ENCODE results near the gene CAMK2N2. TPM values are rescaled to one million over a fixed set of nuclear protein-coding genes. Genes with fewer than 3 reads are reported as not detected.

CAMK2N2 gene
- 0.86 to 1.9 TPM (median 1.6 TPM) in 5 replicates for total RNA-seq (2022; extraction: Qiagen RNA extraction)

DNA sequence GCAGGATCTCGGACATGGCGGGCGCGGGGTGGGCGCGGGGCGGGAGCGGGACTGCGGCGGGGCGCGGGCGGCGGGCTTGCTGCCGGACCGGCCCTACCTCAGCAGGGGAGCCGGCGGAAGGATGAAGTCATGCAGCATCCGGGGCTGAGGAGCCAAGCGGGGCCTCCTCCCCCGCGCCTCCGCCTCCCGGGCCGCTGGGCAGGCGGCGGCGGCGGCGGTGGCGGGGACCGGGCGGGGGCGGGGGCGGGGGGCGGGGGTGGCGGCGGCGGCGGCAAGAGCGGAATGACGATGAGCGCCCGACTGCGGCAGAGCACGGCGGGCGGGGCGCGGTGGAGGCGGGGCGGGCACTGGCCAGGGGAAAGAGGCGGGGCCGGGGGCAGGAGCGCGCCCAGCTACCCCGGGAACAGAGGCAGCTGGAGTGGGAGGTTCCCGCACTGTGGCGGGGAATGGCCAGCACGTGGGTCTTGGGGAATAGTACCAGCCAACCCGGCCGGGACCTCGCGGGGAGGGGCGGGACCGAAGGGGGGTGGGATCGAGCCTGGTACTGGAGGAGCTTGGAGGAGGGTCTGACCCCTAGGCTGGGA, at the start of gene CAMK2N2:
Gene CAMK2N2 (minus strand): TSS at position 284 of the 584 bp plus-strand sequence. CDS start 268 bp downstream, at position 16.

DNA sequence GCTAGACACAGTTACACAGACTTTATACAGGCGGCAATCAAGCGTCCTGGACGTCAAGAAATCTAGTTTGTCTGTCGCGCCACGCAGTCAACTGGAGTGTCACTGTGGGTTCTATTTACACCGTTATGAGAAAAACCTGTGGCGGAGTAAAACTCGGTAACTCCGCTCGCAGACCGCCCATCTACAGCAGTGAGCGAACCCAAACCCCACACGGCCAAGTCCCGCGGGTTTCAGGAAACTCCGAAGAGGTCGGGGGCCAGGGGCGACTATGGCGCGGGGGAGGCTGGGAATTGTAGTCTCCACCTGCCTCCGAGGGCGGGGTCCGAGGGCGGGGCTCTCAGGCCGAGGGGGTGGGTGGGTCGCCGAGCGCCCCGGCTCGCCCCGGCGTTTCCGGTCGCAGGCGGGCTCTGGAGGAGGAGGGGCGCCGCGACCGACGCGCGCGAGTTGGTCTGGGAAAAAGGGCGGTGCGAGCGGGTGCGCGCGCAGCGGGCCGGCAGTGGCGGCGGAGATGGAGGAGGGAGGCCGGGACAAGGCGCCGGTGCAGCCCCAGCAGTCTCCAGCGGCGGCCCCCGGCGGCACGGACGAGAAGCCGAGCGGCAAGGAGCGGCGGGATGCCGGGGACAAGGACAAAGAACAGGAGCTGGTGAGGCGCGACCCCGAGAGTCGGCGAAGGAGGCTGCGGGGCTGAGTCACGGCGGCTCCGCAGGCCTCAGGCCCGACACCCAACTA, 37.6 kb upstream of the CAMK2N2 start, which contains the start of gene PSMD2:
Gene PSMD2 (plus strand): TSS at position 483 of the 729 bp plus-strand sequence. CDS start 26 bp downstream, at position 509.

DNA sequence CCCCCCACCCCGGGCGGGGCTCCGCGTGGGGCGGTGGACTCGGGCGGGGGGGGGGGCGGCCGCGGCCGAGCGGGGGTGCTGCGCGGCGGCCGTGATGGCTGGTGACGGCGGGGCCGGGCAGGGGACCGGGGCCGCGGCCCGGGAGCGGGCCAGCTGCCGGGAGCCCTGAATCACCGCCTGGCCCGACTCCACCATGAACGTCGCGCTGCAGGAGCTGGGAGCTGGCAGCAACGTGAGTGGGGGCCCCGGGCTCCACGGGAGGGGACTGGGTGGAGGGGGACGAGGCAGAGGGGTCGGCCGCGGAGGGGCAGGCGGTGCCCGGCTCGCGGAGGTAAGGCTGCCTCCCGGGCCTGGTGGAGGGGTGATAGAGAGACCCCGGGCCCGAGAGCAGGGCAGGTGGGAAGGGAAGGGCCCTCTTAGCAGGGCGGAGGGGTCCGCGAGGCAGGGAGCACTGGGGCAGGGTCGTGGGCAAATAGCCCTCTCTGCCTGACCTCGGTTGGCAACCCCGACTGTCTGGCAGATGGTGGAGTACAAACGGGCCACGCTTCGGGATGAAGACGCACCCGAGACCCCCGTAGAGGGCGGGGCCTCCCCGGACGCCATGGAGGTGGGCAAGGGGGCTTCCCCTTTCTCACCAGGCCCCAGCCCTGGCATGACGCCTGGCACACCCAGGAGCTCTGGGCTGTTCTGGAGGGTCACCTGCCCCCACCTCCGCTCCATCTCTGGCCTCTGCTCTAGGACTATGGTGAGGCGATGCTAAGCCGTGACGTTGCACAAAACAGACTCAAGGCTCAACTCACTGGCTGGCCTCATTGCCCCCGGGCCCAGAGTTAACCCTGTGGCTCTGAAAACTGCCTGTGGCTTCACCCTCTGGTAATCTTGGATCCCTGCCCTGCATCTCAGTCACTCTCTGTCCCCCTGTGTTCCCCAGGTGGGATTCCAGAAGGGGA, 14.9 kb upstream of the CAMK2N2 start, which contains the start of gene ECE2:
Gene ECE2 (plus strand): TSS at position 62 of the 950 bp plus-strand sequence. CDS start 132 bp downstream, at position 194.

DNA sequence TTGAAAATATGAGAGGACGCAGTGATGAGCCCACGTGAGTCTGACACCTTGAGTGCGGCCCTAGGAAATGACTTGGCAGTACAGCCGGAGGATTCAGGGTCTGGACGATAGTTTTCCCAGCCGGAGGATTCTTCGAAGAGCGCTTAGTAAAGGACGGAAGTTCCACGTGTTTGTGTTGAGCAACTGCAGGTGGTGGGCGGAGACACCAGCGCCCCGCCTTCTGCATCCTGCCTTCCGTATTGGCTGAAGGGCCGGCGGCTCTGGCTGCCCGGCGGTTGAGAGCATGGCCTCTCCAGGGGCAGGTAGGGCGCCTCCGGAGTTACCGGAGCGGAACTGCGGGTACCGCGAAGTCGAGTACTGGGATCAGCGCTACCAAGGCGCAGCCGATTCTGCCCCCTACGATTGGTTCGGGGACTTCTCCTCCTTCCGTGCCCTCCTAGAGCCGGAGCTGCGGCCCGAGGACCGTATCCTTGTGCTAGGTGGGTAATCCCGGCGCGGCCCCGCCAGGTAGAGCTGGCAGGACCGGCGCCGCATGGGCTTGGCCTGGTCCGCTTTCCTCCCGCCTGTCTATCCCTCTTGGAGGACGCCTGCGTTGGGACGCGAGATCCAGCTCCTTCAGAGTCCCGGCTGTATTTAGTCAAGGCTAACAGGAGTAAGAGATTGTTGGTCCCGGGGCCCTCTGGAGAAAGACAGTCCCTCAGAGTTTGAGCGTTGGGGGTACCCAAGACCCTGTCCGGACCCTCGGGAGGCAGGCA, 11.8 kb downstream of the CAMK2N2 start, which contains the start of gene EEF1AKMT4:
Gene EEF1AKMT4 (plus strand): TSS at position 261 of the 755 bp plus-strand sequence. CDS start 23 bp downstream, at position 284.

DNA sequence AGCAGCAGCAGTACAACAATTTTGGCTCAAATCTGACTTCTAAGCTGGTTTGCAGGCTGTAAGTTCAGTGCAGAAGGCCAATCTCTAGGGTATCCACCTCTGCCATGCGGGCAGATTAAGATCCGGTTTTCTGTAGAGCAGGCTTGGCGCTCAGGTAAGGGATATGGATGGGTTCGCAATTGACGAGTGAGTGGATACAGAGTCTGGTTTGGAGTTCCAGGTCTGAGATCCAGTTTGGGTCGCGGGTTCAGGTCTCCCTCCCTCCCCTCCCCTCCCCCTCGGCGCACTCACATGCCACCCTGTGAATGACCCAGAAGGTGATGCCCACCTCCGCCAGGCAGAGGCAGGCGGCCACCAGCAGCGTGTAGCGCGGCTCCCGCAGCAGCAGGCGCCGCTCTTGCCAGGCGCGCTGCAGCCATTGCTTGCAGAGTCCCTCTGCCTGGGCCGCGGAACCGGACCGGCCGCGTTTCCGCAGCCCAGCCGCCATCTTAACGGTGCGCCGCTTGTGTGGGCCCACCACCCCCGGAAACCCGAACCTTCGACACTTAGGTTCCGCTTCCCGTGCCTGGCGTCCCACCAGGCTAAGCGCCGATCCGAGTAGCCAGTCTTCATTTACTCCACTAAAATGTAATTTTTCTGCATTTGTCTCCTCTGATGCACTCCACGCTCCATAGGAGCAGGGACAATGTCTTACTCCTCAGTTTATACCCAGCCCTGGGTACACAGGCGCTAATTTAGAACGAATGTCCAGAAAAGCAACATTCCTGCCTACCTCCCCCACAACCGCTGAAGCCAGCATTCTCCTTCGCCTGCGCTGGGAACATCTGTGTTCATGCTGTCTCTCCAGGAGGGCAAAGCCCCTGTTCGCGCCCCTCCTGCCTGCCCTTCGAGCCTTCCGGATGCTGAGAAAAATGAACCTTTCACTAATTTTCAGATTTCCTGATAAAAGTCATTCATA, 12.6 kb downstream of the CAMK2N2 start, which contains the start of gene ALG3:
Gene ALG3 (minus strand): TSS at position 509 of the 958 bp plus-strand sequence. CDS start 22 bp downstream, at position 487.

DNA sequence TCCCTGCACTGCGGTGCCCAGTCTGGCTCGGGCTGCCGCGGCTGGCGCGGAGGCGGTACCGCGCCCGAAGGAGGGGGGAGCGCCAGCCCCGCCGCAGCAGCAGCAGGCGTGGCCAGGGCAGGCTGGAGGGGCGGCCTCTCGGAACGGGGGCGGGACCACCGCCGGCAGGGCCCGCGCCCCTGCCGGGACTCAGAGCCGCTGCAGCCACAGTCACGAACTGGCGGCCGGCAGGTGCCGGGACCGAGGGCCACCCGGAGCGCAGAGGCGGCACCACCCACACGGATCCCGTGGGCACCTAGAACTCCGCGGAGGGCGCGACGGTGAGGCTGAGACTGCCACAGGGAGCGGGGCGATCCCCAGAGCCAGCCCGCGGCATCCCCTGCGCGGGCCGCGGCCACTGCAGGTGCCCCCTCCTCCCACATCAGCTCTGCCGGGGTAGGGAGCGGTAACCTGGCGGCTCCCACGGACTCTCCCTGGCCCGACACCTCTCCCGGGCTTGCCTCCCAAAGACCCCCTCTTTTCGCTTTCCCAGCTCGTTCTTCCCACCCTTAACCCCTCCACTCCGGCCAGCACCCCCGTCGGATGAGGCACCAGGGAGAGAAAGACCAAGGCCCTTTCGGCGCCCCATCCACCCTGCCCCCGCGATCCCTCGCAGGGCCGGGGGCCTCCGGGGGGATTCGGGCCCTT, 31.8 kb downstream of the CAMK2N2 start, which contains the start of gene VWA5B2:
Gene VWA5B2 (plus strand): TSS at position 192 of the 687 bp plus-strand sequence. CDS start 944 bp downstream, outside the sequence.

Other genes with a start within 250 kb of the CAMK2N2 start
- gene ABCC5, start 243.7 kb downstream of the CAMK2N2 start, total RNA-seq (2022; extraction: Qiagen RNA extraction): 12.4 to 17.3 TPM (median 15.4 TPM) in 5 replicates
- gene HTR3D, start 229.8 kb downstream of the CAMK2N2 start, total RNA-seq (2022; extraction: Qiagen RNA extraction): not detected in 5 replicates
- not detected in 5 replicates for gene HTR3C, start 208.5 kb downstream of the CAMK2N2 start, total RNA-seq (2022; extraction: Qiagen RNA extraction)
- gene HTR3E, start 164.5 kb downstream of the CAMK2N2 start, total RNA-seq (2022; extraction: Qiagen RNA extraction): not detected in 5 replicates
- gene EIF2B5, start 126.2 kb downstream of the CAMK2N2 start, total RNA-seq (2022; extraction: Qiagen RNA extraction): 25.3 to 30.3 TPM (median 28.3 TPM) in 5 replicates
- gene DVL3, start 106.2 kb downstream of the CAMK2N2 start, total RNA-seq (2022; extraction: Qiagen RNA extraction): 17.9 to 27.2 TPM (median 23.7 TPM) in 5 replicates
- gene AP2M1, start 86.7 kb downstream of the CAMK2N2 start, total RNA-seq (2022; extraction: Qiagen RNA extraction): 296 to 311 TPM (median 303 TPM) in 5 replicates
- 28.9 to 38.9 TPM (median 34.0 TPM) in 5 replicates for gene ABCF3, start 75.4 kb downstream of the CAMK2N2 start, total RNA-seq (2022; extraction: Qiagen RNA extraction)
- gene VWA5B2, start 32.0 kb downstream of the CAMK2N2 start, total RNA-seq (2022; extraction: Qiagen RNA extraction): 0.21 to 0.60 TPM (median 0.34 TPM) in 5 replicates
- gene ALG3, start 12.6 kb downstream of the CAMK2N2 start, total RNA-seq (2022; extraction: Qiagen RNA extraction): 62.0 to 84.4 TPM (median 69.1 TPM) in 5 replicates
- 9.6 to 13.2 TPM (median 11.4 TPM) in 5 replicates for gene EEF1AKMT4, start 11.9 kb downstream of the CAMK2N2 start, total RNA-seq (2022; extraction: Qiagen RNA extraction)
- not detected in 5 replicates for gene ECE2, start 14.5 kb upstream of the CAMK2N2 start, total RNA-seq (2022; extraction: Qiagen RNA extraction)
- gene PSMD2, start 37.7 kb upstream of the CAMK2N2 start, total RNA-seq (2022; extraction: Qiagen RNA extraction): 298 to 372 TPM (median 303 TPM) in 5 replicates
- 249 to 270 TPM (median 261 TPM) in 5 replicates for gene EIF4G1, start 53.1 kb upstream of the CAMK2N2 start, total RNA-seq (2022; extraction: Qiagen RNA extraction)
- 8.8 to 13.9 TPM (median 12.4 TPM) in 5 replicates for gene FAM131A, start 76.0 kb upstream of the CAMK2N2 start, total RNA-seq (2022; extraction: Qiagen RNA extraction)
- gene CLCN2, start 100.1 kb upstream of the CAMK2N2 start, total RNA-seq (2022; extraction: Qiagen RNA extraction): 4.9 to 6.9 TPM (median 6.5 TPM) in 5 replicates
- 69.4 to 81.7 TPM (median 74.8 TPM) in 5 replicates for gene POLR2H, start 100.2 kb upstream of the CAMK2N2 start, total RNA-seq (2022; extraction: Qiagen RNA extraction)
- 0.08 to 0.16 TPM (median 0.15 TPM) in 3 of 5 replicates, not detected in the others for gene THPO, start 116.7 kb upstream of the CAMK2N2 start, total RNA-seq (2022; extraction: Qiagen RNA extraction)
- 0.13 to 0.46 TPM (median 0.15 TPM) in 4 of 5 replicates, not detected in the other for gene CHRD, start 118.5 kb upstream of the CAMK2N2 start, total RNA-seq (2022; extraction: Qiagen RNA extraction)